Measurements from ENCODE around the gene CCDC86. TPM values are rescaled to one million over a fixed set of nuclear protein-coding genes. Genes with fewer than 3 reads are reported as not detected.

CCDC86 gene
- total and polyA plus RNA-seq, 9 of the 15 experiments (the other 6 are each of a cell fraction or from before 2014, with no cell fraction given): 4.6 to 102 (median 25.2) TPM

DNA sequence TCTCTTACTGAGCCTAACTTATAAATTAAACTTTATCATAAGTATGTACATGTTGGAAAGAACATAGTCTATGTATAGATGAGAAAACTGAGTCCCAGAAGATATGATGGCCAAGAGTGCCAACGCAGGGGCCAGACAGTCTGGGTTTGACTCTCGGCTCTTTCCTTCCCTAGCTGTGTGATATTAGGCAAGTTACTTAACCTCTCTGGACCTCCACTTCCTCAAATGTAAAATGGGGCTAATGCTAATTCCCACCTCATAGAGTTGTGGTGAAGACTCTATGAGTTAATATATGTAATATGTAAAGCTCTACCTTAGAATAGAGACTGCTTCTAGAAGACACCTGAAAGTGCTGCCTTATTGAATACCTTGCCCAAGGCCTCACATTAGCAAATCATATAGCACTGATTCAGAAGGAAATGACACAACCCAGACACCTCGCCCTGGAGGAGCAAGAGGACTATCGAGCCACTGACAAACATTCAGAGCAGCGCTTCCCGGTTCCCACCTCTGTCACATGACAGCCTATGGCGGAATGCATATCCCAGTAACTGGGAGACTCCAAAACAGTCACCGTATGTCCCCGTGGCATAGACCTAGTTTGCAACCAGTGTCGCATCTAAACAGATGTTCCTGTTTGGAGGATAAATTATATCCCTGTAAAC, 11.3 kb upstream of the CCDC86 start (continued):
- no peak for TF ChIP-seq RREB1 (CRISPR knock-in tag; IDR thresholded peaks at IDR 0.05)
- peak; percentile 79 for TF ChIP-seq RBM25 (IDR thresholded peaks at IDR 0.05; ENCODE audit: low read depth, low read length, severe bottlenecking)
- no peak for TF ChIP-seq JUNB (CRISPR knock-in tag; conservative IDR thresholded peaks at IDR 0.05)
- no peak for TF ChIP-seq ZNF146 (CRISPR knock-in tag; IDR thresholded peaks at IDR 0.05; ENCODE audit: unreplicated experiment)
